GM12865 (cell line): ENCODE measurements around the gene CDH11.

ENCODE experiments used
- DNase-seq: peaks from one replicate; pipeline ENCODE4 v3.0.0; 2010; ENCODE audit warnings: low read depth
- H3K4me3 ChIP-seq: 2 replicates; pipeline ENCODE4 v1.5.1; 2011; ENCODE audit warnings: mild to moderate bottlenecking, low read depth, low read length, control low read depth
- TF ChIP-seq, protein P1 (sequence below): IDR thresholded peaks from 2 replicates; pipeline ENCODE4 v1.5.1; 2011; ENCODE audit warnings: low read length, control low read depth, low read depth, inconsistent platforms; ENCODE audit not compliant: insufficient read depth; ENCODE audit errors: missing control alignments

Gene CDH11

DNA sequence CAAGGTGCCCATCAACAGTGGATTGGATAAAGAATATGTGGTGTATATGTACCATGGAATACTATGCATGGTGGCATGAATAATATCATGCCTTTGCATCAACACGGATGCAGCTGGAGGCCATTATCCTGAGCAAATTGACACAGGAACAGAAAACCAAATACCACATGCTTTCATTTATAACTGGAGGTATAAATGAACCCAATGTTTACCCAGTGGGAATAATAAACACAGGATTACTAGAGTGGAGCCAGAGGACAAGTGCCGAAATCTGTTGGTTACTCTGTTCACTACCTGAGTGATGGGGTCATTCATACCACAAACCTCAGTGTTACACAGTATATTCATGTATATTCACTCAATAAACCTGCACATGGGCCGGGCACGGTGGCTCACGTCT is 125.2 kb downstream of the CDH11 start:
- DNase-seq, result no peak
- no peak overlapping the region for H3K4me3 ChIP-seq
- TF ChIP-seq, protein P1, sequence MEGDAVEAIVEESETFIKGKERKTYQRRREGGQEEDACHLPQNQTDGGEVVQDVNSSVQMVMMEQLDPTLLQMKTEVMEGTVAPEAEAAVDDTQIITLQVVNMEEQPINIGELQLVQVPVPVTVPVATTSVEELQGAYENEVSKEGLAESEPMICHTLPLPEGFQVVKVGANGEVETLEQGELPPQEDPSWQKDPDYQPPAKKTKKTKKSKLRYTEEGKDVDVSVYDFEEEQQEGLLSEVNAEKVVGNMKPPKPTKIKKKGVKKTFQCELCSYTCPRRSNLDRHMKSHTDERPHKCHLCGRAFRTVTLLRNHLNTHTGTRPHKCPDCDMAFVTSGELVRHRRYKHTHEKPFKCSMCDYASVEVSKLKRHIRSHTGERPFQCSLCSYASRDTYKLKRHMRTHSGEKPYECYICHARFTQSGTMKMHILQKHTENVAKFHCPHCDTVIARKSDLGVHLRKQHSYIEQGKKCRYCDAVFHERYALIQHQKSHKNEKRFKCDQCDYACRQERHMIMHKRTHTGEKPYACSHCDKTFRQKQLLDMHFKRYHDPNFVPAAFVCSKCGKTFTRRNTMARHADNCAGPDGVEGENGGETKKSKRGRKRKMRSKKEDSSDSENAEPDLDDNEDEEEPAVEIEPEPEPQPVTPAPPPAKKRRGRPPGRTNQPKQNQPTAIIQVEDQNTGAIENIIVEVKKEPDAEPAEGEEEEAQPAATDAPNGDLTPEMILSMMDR, result no peak

DNA sequence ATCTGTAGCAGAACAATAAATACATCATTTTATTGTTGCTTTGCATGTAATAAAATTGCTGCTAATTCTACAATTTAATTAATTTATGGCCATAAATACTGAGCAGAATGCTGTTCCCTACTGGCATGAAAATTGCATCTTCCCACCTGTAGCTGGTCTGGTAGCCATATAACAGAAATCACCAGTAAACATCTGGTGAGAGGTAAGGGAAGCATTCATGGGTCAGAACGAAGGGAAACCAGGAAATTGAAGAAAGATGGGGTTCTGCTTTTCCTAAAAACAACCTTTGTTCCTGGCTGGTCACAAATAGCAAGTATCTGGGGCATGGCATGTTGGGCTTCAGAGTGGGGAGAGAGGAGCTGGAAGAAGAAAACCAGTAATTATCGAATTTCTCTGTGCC is 128.4 kb downstream of the CDH11 start:
- DNase-seq, result no peak
- H3K4me3 ChIP-seq, result no peak overlapping the region
- TF ChIP-seq, protein P1, result no peak

DNA sequence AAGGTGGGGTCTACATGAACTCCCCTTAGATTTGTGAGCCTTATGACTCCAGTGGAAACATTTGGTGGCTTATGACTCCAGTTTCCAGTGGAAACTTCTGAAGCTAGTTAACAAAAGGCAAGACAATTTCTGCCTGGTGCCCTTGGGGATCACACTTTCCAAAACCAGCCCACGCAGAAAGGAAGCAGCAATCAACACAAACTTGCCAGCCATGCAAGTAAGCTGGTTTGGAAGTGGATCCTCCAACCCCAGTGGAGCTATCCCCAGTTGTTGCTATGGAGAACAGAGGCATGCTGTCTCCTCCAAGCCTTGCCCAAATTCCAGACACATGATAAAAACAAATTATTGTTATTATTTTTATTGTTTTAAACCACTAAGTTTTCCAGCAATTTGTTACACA is 130.9 kb downstream of the CDH11 start:
- H3K4me3 ChIP-seq, result no peak overlapping the region
- TF ChIP-seq, protein P1, result no peak
- DNase-seq, result no peak

GRCh38 chr16:64990101-64990500 is 131.8 kb downstream of the CDH11 start:
- TF ChIP-seq, protein P1, result no peak
- no peak overlapping the region for H3K4me3 ChIP-seq
- no peak for DNase-seq

DNA sequence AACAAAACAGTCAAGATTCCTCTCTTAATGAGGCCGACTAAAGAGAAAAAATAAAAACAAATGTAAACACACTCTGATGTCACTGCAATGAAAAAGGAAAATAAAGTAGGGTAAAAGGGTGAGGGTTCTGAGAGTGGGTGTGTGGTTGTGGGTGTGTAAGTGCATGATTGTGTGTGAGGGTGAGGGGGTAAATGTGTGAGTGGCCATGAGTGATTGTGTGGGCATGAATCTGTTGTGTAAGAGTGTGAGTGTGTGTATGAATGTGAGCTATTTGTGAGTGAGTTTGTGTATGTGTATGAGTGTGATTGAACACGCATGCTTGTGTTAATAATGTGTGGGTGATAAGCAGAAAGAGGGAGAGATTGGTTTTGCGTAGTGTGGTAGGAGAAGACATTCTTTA is 132.8 kb downstream of the CDH11 start:
- TF ChIP-seq, protein P1, result no peak
- no peak for DNase-seq
- no peak overlapping the region for H3K4me3 ChIP-seq

GRCh38 chr16:64983963-64984362 is 137.9 kb downstream of the CDH11 start:
- H3K4me3 ChIP-seq, result no peak overlapping the region
- DNase-seq, result peak; percentile 6
- TF ChIP-seq, protein P1, result peak; percentile 36

DNA sequence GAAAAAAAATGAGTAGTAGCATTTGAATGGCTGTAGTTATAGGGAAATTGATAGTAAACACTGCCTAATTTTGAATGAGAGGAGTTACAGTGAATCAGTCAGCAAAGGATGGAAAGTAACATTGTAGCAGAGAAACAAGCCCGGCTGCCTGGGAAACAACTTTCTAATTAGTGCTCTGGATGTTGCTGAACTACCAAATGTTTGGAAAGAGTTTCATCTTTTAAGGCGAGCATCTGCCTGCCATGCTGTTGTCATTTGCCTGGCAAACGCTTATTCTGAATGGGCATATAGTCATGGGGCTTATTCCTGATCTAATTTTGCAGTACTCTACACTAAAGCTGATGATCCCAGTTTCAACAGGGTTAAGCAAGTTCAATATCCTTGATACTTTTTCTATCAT is 138.6 kb downstream of the CDH11 start:
- no peak for DNase-seq
- no peak overlapping the region for H3K4me3 ChIP-seq
- TF ChIP-seq, protein P1, result no peak
